Loucy (cell line): ENCODE results near the gene COL6A2.

Experiments
- CTCF ChIP-seq: fragments of 200-600 bp; sonication (generic); conservative IDR thresholded peaks from 2 replicates; pipeline ENCODE4 v1.5.1; 2014; ENCODE audit warnings: mild to moderate bottlenecking, antibody characterized with exemption, low read length
- EZH2phosphoT487 ChIP-seq: fragments of 200-600 bp; IDR thresholded peaks from 2 replicates; pipeline ENCODE4 v1.6.1; 2018; ENCODE audit warnings: antibody characterized with exemption, mild to moderate bottlenecking, moderate library complexity, borderline replicate concordance

GRCh38 chr21:46154955-46155513 lies 57.1 kb downstream of the COL6A2 start:
- TF ChIP-seq CTCF, result no peak
- TF ChIP-seq EZH2phosphoT487, result no peak
